CD1c-positive myeloid dendritic cell (primary cell): ENCODE measurements around the gene LRRFIP2.
"Not testable (repeated sequence)": the region's sequence is repeated elsewhere in the genome, so short reads cannot be mapped to it uniquely, and the experiment has no call there.

Experiments
- DNase-seq: peaks from one replicate; pipeline ENCODE4 v3.0.0-alpha.2; 2016; ENCODE audit errors: extremely low spot score

LRRFIP2 gene

DNA sequence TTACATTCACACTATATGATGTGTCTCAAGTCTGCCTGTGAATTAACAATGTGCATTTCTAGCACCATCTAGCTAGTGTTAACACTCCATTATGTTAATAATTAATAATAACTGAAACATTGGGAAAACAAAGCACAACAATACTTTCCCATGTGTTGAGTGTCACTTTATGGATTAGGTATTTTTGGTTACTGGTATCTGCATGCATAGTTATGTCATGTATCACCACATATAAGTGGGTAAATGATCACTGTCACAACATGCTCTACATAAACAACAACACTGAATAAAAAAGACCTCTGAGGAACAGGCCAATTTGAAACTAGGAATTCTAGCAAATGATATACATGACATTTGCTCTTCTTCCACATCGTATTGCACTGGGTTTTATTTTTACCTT, 106.4 kb downstream of the LRRFIP2 start:
- DNase-seq: no peak

DNA sequence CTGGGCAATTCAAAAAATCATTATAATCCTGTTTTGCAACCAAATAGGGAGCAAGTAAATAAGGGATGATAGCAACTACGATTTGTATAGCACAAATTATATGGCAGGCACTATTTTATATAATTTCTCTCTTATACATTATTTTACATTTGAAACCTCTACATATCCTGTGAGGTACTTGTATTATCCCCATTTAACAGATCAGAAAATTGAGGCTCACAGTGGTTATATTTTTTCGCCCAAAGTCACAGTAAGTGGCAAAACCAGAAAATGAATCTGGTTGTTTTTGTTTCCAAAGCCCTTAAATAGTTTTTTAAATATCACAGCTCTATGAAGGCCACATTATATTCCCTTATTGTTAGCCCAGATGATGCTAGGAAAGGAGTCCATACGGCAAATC, 106.8 kb downstream of the LRRFIP2 start:
- DNase-seq: no peak

DNA sequence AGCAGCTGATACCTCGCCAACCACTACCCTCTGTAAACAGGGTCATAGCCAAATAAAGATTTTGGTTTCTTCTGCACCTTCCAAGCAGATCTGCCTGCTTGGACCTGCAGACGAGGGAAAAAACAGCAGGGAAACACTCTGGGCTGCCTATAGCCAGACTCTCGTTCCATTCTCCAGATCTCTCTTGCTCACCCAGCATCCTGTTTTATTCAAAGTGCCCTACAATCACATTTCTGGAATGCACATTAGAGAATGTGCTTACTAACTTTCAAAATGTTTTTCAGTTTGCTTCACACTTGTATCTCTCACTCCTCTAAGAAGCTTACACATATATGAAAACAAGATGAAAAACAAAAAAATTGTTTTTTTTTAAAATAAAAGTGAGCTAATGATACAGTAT, 109.6 kb downstream of the LRRFIP2 start:
- no peak for DNase-seq

DNA sequence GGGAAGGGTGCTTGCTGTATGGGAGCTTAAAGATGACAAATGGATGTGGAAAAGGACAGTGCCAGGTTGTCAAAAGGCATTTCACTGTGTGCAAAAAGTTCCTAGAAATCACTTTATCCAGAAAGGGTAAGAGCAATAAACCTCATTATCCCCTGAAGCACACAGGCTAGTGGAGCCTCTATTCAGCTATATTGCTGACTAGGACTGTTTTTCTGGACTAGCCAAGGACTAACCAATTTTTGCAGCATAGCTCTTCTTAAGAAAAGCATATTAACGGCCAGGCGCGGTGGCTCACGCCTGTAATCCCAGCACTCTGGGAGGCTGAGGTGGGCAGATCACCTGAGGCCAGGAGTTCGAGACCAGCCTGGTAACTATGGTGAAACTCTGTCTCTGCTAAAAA, 116.3 kb downstream of the LRRFIP2 start:
- no peak for DNase-seq

DNA sequence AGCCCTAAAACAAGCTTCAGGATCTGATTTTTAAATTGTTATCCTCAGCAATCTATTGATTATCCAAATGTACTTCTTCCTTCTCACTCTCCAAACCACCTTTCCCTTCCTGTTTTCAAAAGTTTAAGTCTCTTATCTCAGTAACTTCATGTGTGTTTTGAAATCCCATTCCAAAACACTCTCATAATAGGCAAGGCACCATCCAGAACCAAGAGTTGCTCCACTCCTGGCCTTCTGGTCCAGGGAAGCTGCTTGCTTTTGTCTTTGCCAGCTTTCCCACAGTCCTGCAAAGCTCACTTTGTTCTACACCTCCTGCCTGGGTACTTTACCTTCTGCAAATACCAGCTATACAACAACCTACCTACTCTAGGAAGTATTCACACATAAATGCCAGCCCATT, 117.6 kb downstream of the LRRFIP2 start:
- no peak for DNase-seq

DNA sequence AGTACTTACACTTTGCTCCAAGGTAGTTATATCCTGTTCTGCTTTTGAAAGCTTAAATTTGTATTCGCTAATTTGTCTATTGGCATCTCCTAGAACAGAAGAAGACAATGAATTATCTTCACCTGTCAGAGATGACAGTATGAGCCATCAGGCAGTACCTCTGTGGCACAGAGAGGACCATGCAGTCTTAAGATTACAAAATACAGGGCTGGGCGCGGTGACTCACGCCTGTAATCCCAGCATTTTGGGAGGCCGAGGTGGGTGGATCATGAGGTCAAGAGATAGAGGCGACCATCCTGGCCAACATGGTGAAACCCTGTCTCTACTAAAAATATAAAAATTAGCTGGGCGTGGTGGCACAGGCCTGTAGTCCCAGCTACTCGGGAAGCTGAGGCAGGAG, 119.3 kb downstream of the LRRFIP2 start:
- DNase-seq: not testable (repeated sequence)

DNA sequence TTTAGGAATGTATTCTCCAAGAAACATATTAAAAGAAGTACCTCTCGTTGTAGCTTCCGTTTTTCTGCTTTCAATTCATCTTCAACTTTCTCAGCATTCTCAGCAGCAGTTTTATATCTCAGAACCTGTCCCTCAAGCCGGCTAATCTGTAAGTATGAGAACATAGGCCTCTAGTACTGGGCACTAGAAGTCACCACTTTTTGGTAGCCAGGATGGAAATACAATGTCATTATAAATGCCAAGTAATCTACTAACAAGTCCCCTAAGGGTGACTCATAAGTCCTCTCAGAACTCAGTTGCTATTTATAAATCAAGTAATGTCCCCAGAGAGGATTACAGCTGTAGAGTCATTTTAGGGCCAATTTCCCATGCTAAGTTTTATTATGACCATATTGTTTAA, 120.0 kb downstream of the LRRFIP2 start:
- DNase-seq: no peak

DNA sequence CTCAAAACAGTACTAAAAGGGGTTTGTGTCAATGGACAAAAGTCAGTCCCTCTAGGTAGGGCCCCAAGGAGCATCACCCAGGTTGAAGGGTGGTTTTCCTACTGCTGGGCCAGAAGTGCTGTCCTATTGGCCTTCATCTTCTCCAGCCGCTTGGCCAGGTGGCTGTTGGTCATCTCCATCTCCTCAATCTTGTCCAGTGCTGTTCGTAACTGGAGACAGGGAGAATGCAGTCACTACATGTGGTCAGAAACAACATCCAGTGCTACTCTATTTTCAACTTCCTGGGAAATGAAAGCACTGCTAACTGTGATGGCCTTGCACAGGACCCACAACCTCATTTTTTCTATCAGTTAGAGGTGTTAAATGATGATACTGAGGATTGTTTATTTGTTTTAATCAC, 120.6 kb downstream of the LRRFIP2 start:
- no peak for DNase-seq

DNA sequence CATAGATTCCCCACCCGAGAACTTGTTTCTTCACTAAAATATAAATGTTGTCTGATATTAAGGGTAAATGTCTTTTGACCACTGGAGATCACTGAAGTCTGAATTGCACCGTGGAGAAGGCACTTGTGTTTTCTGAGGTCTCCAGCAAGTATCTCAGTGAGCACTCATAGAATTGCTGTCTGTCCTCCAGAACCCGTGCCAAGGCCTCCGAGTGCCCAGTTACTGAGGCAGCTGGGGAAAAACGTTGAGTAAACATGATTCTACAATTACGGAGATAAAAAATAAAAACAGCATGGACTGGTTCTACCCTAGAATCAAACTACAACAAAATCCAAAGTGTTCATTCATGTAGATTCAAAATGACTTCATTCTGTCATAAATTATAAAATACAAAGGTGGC, 121.0 kb downstream of the LRRFIP2 start:
- no peak for DNase-seq

DNA sequence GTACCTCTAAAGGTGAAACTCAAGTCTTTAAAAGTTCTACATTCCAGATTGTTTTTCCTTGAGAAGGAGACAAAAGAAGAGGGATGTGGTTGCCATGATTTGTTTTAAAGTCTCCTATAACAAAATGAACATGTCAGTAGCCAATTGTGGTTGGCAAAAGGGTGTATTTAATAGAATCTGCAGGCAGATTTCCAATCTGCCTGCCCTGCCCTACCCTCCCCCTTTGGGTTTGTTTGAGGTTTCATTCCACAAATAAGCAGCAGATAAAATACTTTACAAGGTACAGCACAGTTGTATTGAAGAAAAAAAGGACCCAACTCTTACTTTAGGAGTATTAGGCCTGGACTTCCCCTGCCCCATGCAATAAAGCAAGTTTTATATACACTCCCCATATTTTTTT, 121.5 kb downstream of the LRRFIP2 start:
- DNase-seq: no peak

DNA sequence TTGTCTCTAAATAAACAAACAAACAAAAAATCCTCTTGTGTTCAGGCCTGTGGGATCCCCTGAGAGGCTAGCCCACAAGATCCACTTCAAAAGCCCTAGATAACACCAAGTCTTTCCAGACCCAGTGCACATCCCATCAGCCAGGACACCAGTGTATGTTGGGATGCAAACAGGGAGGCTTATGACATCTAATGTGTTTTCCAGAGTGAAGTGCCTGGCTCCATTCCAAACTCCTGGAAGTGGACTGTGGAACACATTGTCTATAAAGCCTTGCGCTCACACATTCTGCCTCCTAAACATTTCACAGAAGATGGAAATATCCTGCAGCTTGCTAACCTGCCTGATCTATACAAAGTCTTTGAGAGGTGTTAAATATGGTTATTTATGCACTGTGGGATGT, 124.1 kb downstream of the LRRFIP2 start:
- no peak for DNase-seq

DNA sequence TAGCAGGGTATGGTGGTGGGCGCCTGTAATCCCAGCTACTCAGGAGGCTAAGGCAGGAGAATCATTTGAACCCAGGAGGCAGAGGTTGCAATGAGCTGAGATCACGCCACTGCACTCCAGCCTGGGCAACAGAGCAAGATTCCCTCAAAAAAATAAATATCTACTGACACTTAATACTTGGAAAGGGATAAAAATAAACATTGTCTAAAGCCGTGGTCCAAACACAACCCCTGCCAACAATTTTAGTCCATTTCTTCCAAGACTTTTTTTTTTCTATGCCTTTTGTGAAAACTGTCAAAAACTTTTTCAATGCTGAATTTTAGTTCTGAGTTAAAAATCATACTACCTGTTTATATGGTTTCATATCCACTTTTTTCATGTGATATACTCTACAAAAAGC, 131.7 kb downstream of the LRRFIP2 start:
- not testable (repeated sequence) for DNase-seq

DNA sequence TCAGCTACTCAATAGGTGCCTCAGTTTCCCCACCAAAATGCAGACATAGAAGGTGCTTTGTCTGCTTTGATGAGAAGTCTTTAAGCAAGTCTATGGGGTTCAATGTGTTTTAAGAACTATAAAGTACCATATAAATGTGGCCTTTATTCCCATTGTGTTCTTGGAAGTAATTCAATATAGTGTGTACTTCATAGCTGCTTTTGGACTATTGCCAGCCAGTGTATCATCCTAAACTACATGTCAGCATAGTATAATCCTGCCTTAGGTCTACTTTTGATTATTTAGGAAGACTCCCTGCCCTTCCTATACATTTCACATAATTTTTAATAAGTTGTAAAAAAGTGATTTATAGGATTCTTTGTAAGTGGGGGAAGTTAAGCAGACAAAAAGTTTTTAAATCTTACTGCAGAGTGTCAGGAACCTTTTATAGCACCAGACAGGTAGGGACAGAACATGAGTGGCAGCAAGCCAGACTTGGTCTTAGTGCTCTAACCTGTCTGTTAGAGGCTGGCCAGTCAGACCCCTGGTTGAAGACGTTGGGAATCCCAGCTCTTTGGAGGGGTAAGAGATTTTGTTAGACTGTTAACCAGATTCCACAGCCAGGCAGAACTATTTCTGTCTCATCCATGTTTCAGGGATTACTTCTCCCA, 132.7 kb downstream of the LRRFIP2 start:
- no peak for DNase-seq

DNA sequence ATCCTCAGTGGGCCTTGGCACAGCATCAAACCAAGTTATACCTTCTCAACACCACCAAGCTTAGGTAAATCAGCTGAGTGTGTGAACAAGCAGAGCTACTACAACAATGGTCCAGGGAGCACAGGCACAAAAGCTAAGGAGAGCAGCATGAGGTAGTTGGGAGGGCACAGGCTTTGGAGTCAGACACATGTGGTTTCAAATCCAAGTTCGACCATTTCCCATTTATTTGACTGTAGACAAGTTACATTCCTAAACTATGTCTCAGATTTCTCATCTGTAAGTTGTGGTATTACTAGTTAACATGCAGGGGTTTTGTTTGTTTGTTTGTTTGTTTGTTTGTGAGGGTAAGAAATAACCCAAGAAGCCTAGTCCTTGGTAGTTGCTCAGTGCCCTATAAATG, 134.2 kb downstream of the LRRFIP2 start:
- no peak for DNase-seq

DNA sequence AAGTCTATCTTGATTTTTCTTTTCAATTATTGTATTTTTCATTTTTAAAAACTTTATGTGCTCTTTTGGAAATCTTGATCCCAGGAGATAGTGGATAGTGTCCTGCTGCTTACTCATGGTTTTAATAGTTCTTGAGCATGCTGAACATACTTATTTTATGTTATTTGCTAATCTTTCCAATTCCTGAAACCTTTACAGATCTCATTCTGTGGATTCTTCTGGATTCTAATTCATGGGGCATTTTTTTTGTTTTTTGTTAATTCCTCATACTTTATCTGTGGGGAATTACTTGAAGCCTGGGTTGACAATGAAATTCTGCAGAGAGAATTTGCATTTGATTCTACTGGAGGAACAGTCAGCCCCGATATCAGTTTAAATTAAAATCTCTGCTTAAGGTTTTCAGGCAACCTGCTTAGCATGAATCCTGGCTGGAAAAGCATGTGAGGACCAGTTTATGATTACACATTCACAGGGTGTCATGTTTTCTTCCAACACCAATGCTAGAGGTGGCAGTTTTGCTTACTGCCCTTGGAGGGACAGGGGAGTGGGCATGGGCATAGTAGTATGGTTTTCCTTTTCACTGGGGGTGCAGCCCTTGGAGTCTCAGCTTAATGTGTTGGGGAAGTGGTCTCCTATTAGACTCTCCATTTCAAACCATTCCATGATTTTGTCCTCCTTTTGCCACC, 135.1 kb downstream of the LRRFIP2 start:
- no peak for DNase-seq

DNA sequence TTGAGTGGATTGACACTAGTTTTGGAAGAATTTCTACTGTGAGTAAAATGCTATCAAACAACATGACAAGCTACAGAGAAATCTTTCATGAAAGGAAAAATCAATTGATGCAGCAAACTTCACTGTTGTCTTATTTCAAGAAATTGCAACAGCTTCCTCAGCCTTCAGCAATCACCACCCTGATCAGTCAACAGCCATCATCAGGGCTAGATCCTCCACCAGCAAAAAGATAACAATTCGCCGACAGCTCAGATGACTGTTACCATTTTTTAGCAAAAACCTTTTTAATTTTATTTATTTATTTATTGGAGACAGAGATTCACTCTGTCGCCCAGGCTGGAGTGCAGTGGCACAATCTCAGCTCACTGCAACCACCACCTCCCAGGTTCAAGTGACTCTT, 137.0 kb downstream of the LRRFIP2 start:
- DNase-seq: no peak

DNA sequence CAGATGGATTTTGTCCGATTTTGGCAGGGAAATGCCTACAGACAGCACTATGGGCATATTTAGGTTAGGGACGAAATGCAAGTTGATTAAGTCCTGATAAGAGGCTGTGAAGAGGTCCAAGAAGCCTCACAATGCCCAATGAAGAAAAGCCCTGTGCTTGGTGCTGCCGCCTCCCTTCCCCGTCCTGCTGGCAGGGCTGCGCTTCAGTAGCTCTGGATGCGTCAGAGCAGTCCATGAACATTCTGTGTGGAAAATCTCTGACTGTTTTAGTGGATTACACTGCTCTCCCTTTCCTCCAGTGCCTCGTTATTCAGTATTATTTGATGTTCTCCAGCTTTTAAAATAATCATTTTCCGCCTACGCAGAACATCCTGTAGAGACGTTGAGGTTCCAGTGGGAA, 141.4 kb downstream of the LRRFIP2 start:
- no peak for DNase-seq

DNA sequence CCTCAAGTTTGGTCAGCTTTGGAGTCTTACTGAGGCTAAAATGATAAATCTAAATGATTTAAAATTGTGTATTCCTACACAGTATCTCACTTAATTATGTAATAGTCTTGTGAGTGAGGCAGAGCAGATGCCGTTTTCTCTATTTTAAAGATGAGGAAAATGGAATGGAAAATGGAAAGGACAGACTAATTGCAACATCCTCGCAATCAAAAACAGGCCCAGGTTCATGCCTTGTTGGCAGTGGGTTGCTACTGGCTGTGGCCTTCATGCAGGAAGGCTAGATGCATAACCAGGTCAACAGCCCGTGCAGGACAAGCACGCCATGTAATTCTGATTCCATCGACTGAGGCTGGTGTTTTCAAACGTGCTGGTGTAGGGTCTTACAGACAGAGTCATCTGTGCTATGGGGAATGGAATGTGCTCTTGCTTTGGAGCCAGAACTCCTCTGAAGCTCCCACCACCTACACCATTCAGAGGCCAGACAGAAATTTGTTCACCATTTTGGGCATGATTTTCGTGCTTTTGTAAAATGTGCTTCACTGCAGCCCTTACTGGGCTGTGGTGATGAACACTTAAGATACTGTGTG, 143.2 kb downstream of the LRRFIP2 start:
- DNase-seq: no peak

DNA sequence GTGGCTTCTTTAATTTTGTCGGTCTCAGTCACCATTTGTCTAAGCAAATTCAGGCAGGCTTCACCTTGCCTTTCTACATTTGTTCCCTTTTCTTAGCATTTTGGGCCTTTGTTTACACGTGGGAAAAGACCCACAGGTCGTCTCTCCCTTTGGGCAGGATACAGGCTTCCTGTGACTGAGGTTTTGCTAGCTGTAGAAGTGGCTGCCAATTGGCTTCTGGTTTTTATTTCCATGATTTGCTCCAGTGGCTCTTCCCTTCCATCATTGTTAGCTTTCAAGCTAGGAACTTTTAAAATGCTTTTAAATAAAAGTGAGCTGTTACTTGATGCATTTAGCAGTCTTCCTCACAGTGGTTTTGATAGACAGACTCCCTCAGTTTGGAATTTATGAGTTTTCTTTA, 143.8 kb downstream of the LRRFIP2 start:
- no peak for DNase-seq

DNA sequence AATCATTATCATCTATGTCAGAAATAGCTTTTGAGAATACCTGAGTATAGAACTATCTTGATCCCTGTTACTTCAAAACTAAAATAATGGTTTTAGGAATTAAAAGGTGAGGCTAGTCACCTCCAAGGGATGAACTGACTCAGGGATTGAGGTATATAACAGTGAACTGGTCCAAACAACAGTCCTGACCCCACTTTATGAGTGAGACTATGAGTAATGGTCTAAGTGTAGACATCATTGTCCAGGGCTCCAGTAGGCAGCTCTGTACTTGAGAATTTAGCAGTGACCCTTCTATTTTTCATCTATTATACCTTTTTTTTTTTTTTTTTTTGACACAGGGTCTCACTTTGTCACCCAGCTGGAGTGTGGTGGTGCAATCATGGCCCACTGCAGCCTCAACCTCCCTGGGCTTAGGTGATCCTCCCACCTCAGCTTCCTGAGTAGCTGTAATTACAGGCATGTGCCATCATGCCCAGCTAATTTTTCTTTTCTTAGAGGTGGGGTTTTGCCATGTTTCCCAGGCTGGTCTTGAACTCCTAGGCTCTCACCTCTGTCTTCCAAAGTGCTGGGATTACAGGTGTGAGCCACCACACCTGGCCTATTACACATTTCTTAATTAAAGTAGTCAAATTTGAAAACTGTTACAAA, 144.7 kb downstream of the LRRFIP2 start:
- DNase-seq: no peak

DNA sequence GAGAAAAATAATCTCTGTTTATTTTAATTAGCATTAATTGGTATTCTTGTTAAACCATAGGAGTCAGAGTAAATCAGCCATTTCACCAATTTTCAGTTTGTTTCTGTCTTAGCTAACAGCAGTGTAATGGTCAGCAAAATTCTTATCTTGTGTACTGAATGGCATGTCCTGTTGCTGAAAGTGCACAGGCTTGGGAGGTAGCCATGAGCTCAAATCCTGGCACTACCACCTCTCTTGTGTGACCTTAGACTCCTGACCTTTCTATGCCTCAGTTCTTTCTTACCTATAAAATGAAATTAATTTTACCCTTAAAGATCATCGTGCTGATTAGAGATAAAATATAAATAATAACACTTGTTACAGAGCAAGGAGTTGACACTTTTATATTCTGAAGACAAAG, 145.3 kb downstream of the LRRFIP2 start:
- DNase-seq: no peak

DNA sequence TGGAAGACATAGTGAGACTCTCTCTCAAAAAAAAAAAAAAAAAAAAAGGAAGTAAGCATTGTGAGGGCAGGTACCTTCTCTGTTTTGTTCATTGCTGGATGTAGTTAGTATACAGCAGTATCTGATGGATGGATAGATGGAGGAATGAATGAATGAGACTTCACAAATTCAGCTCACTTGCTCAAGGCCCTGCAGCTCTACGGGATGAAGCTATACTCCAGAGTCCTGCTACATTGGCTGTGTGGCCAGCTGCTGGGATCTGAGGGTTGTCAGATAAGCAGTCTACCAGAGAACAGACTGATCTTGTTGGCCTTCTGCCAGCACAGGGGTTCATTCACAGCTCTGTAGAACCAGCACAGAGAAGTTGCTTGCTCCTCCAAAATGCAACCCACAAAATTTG, 146.1 kb downstream of the LRRFIP2 start:
- no peak for DNase-seq

DNA sequence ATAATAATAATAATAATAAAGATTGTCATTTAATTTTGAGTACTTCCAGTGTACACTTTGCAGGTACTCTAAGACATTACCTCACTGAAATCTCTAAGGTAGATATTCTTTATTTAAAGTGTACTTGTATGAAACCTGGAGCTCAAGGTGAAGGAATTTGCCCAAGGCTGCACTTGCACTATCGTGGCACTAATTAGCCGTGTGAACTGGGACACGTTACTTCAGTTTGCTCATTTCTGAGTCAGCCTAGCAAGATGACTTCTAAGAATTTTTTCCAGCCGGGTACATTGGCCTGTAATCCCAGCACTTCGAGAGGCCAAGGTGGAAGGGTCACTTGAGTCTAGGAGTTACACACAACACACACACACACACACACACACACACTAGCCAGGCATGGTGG, 147.5 kb downstream of the LRRFIP2 start:
- DNase-seq: no peak
